Sciatic nerve (tissue), 2 donors: ENCODE measurements around the gene CCNF. TPM values are rescaled to one million over a fixed set of nuclear protein-coding genes. Genes with fewer than 3 reads are reported as not detected.

Experiments used
- ATAC-seq: fragments of 200-7000 bp; cut with Tn5 transposase; one replicate; pipeline ENCODE4 v1.9.1; 2020; ENCODE audit warnings: mild to moderate bottlenecking, moderate library complexity
- DNase-seq: peaks from one replicate; pipeline ENCODE4 v3.0.0-alpha.2; 2020; ENCODE audit warnings: low spot score
- intact Hi-C: fragments of 100-400 bp; cut with DNase I; formaldehyde crosslinking; loops from one replicate; pipeline ENCODE4 v1.14.2; 2022
- total RNA-seq: library from RNA; stranded (reverse); fragmentation: NEBNext Ultra II Directional; extraction: Animal tissue kit (Norgen Biotek cat#: 25700); gene quantifications from one replicate; pipeline ENCODE4 v1.2.1, GENCODE V29; 2021
- donor health status: DM: no; HTN: no; CAD: no.
- donor health status: DM: no; HTN: no; CAD: no.

Gene CCNF
- total RNA-seq, 1 donor from 2014 or later = 1.8 TPM

DNA sequence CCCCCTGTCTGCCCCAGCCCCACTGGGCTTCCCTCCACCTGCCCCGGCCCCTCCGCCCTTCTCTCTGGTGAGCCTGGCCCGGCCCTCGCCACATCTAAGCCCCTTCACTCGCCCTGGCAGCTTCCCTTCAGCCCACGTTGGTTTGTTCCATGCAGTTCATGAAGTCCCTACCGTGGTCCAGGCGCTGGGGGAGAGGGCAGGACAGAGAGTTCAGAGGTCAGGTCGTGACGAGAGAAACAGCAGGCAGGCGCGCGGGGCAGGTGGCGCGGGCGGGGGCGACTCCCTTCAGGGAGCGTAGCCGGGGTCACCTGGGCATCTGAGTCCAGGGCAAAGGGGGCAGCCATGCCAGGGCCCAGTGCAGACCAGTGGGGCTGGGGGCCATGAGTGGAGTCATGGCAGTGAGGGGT lies 21.7 kb downstream of the CCNF start:
- ATAC-seq (no peak), DNase-seq (peak; percentile 57)
- intact Hi-C loops = no loop called here

DNA sequence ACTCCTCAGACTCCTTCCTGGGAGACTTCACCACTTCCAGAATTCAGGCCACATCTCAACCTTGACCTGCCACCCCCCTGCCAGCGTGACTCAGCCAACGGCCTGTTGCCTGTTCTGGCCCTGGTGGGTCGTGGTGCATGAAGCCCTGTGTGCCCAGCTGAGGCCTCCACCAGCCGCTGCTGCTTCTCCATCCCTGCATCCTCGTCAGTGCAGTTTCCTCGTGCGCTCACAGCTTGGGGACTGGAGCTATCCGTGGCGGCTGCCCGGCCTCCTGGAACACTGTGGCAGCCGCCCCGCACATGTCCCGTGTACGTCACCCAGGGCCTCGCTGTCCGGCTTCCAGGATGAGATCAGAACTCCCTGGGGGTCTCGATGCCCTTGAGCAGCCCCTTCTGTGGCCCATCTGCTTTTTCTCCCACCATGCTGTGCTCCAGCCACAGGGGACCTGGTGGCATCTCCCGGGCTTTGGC lies 22.6 kb downstream of the CCNF start:
- DNase-seq (no peak), ATAC-seq (no peak)
- intact Hi-C loops = no loop called here

DNA sequence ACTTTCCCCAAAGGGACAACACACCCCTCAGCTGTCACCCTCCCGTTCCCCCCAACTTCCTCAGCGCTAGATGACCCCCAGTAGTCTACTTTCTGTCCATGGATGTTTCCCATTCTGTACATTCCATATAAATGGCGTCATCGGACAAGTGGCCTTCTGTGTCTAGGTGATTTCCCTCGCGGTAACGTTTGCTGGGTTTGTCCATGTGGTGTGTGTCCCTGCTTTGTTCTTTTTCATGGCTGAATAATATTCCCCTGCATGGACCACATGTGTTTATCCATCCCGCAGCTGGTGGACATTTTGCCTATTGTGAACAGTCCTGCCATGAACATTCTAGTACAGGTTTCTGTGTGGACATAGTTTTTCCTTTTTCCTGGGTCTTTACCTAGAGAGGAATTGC lies 23.4 kb downstream of the CCNF start:
- DNase-seq (no peak), ATAC-seq (no peak)
- intact Hi-C loops = no loop called here

DNA sequence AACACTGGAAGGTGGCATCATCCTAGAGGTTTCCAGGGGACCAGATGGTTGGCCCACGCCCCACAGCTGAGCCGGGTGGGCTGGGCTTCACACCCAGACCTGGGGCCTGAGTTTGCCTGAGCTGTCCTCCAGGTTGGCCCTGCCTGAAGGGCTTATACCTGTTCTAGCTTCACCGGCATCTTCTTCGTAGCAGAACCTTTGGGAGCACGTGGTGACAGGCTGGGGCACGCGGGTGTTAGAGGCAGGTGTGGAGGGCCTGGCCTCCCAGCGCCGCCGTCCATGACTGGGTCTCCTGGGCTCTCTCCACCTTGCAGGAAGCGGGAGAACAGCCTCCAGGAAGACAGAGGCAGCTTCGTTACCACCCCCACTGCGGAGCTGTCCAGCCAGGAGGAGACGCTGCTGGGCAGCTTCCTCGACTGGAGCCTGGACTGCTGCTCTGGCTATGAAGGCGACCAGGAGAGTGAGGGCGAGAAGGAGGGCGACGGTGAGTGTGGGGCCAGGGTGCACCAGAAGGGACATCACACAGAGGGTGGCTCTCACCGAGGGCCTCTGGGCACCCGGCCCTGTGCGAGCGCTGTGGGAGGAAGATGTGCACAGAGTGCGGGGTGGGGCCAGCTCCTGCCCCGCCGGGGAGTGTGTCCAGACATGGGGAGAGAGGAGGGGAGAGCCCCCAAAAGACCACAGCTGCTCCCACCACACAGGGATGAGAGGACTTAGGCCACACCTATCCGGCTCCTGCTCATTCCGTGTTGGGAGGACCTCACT lies 26.0 kb downstream of the CCNF start:
- ATAC-seq (no peak), DNase-seq (no peak)
- intact Hi-C loops = no loop called here

DNA sequence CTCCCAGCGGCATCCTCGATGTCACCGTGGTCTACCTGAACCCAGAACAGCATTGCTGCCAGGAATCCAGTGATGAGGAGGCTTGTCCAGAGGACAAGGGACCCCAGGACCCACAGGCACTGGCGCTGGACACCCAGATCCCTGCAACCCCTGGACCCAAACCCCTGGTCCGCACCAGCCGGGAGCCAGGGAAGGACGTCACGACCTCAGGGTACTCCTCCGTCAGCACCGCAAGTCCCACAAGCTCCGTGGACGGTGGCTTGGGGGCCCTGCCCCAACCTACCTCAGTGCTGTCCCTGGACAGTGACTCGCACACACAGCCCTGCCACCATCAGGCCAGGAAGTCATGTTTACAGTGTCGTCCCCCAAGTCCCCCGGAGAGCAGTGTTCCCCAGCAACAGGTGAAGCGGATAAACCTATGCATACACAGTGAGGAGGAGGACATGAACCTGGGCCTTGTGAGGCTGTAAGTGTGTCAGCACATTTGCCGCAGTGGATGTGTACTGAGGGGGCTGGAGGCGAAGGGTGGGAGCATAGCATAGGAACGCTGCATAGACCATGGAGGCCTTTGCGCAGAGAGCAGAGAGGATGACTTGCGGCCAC lies 27.4 kb downstream of the CCNF start:
- intact Hi-C loops = no loop called here
- DNase-seq = no peak
- no peak for ATAC-seq

DNA sequence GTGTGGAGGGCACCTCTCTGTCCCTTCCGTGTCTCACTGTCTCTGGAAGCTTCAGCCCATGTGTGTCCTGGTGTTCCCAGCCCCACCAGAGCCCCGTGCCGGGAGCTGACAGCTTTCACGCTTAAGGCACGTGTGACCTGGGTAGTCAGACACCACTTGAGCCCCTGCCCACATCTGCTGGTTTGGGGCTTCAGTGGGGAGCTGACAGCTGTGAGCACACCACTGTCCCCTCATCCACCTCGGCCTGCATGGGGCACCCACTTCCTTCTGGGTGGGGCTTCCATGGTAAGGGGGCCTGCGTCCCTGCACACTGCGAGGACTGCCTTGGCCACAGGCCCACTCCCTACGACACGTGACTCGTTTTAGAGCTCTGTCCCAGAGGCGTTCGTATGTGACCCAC lies 28.0 kb downstream of the CCNF start:
- no peak for DNase-seq
- intact Hi-C loops = no loop called here
- ATAC-seq = no peak

DNA sequence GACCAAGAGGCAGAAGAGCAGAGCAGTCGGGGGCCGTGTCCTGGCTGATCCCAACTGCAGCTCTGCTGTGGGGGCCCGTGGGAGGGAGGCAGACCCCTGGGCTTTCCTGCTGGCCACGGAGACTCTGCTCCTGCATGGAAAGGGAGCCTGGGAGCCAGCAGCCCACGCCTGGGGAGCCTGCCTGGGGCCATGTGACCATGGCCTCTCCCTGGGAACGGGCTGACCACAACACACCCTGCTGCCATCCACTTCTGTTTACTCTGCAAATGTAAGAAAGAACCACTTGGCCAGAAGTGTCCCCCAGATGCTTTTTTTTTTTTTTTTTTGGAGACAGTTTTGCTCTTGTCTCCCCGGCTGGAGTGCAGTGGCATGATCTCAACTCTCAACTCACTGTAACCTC lies 28.7 kb downstream of the CCNF start:
- ATAC-seq (no peak), DNase-seq (no peak)
- intact Hi-C loops = no loop called here

DNA sequence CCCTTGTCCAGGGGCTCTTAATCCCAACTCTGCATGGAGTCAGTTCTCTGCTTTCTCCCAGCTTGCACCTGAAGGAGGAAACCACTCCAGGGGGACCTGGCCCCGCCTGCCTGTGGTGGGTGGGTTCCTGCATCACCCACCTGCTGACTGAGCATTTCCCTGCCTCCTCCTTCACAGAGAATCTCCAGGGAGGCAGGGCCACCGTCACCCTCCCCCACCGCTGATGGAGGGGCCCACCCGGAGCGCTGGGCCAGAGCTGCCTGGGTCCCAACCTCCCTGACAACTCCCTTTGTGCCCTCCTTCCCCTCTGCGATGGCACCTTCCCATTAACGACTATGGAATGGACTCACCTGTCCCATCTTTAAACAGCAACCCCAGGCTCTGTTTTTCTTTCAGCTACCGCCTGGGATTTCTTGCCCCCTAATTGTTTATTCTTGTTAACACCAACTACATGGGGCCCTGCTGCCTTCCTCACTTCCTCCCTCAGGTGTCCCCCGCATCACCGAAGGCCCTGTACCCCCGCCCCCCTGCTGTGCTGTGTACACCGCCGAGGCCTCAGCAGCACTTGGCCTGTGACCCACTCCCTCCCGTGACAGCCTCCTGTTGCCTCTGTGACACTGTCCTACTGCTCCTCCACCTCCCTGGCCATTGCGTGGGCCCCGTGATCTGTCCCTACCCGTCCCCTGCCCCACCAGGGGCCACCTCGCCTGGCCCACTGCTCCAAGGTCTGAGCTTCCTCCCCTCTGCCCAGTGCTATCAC lies 29.8 kb downstream of the CCNF start:
- ATAC-seq = peak; percentile 19
- intact Hi-C loops = no loop called here
- DNase-seq = no peak

DNA sequence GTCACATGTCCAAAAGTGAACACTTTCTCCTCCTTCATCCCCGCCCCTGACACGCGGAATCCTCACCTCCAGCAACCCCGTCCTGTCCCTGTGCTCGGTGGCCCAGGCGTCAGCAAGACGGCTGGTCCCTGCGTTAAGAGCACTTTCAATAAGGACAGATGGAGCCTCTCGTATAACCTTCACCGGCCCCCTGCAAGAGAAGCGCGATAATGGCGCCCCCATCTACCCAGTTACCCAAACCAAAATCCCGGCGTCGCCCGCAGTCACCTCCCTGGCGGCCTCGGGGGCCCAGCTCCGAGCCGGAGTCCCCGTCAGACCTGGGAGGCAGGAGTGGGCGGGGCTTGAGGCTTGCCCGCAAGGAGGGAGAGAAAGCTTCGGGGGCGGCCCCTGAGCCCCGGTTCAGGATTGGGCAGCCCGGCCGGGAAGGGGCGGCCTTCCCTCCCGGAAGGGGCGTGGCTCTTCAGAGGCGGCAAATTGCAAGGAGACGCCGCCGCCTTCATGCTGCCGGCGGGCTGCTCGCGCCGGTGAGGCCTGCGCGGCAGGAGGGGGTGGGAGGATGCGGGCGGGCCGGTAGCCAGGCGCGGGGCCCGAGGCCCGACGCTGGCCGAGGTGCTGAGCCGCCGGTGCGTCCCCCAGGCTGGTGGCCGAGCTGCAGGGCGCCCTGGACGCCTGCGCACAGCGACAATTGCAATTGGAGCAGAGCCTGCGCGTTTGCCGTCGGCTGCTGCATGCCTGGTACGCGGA lies 30.6 kb downstream of the CCNF start, which contains the start of gene TEDC2:
TEDC2 (plus strand) TSS at position 463 of the 744 bp plus-strand sequence; CDS start at position 499, 36 bp downstream.
- DNase-seq = peak; percentile 98
- intact Hi-C loops = no loop called here
- ATAC-seq = peak; percentile 98

DNA sequence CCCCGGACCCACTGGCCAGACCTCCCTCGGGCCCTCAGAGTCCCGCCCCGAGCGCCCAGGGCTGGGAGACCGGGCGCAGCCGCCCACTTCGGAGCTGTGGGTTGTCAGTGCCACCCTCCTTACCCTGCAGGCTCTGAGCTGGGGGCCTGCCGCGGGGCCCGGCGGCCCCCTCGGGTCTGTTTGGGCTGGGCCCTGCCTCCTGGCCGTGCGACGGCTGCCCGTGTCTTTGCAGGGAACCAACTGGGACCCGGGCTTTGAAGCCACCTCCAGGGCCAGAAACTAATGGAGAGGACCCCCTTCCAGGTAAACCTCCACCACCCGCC lies 31.1 kb downstream of the CCNF start:
- DNase-seq = no peak
- ATAC-seq = no peak
- intact Hi-C loops = no loop called here

DNA sequence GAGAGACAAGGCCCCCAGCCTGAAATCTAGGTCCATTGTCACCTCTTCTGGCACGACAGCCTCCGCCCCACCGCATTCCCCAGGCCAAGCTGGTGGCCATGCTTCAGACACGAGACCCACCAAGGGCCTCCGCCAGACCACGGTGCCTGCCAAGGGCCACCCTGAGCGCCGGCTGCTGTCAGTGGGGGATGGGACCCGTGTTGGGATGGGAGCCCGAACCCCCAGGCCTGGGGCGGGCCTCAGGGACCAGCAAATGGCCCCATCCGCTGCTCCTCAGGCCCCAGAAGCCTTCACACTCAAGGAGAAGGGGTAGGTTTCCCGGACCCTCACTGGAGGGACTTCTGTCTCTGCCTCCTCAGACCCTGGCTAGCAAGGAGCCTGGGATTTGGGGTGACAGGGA lies 31.7 kb downstream of the CCNF start:
- intact Hi-C loops = no loop called here
- no peak for ATAC-seq
- no peak for DNase-seq

DNA sequence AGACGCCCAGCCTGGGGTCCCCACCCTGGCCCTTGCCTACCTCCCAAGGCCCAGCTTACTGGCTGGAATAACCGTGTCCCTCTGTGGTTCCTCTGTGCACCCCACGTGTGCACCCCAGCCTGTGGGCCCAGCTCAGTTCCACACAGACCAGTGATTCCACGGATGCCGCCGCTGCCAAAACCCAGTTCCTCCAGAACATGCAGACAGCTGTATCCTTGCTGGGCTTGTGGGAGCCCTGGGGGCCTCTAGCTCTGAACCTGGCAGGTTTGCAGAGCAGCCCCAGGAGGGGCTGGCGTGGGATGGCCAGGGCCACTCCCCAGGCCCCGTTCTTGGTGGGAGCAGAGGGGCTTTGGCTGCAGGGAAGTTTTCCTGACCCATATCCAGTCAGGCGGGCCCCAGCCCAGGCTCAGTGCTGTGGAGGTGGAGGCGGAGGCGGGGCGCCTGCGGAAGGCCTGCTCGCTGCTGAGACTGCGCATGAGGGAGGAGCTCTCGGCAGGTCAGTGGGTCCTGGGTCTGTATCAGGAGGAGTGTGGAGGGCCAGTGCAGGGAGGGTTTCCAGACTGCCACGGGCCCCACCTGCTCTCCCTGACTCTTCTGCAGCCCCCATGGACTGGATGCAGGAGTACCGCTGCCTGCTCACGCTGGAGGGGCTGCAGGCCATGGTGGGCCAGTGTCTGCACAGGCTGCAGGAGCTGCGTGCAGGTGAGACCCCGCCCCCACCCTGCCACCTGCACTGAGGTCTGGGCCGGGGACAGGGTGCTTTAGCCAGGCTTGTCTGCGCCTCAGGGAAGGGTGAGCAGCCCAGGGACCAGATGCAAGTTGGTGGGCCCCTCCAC lies 33.0 kb downstream of the CCNF start:
- DNase-seq = no peak
- intact Hi-C loops = no loop called here
- no peak for ATAC-seq

DNA sequence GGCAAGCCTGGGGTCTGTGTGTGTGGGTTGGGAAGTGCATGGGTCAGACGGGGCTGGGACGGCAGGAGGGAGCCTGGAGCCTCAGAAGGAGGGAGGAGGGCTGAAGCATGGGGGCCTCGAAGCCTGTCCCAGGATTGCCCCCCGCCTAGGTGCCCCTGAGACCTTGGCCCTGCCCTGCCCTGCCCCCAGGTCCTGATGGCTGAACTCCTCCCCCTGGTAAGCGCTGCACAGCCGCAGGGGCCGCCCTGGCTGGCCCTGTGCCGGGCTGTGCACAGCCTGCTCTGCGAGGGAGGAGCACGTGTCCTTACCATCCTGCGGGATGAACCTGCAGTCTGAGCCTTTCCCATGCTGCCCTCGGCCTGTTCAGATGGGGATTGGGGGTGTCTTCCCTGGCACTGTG lies 35.1 kb downstream of the CCNF start:
- intact Hi-C loops = no loop called here
- no peak for DNase-seq
- ATAC-seq = no peak

DNA sequence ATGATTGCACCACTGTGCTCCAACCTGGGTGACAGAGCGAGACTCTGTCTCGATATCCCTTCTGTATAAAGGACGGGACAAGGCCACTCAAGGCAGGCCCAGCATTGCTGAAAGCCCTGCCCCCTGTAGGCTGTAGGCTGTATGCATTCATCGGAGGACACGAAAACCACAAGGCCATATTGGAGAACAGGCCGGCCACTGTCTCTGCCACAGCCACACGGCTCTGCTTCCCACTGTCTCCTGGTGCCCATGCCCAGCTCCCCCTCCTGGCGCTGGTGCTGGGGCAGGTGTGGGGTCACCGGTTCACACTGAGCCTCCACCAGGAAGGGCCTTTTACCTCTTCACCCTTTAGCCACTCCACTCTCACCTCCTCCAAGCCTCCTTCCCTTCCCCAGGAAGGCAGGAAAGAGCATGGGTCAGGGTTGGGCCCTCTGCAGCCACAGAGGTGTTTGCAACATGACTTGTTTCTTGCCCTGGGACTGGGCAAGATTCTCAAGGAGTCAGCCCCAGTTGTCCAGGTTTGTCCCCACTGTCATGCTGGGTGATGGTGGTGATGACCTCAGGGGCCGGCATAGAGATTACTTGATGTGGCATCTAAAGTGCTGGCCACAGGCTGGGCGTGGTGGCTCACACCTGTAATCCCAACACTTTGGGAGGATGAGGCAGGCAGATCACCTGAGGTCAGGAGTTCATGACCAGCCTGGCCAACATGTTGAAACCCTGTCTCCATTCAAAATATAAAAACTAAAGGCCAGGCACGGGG lies 36.6 kb downstream of the CCNF start:
- DNase-seq = no peak
- intact Hi-C loops = no loop called here
- ATAC-seq = no peak

DNA sequence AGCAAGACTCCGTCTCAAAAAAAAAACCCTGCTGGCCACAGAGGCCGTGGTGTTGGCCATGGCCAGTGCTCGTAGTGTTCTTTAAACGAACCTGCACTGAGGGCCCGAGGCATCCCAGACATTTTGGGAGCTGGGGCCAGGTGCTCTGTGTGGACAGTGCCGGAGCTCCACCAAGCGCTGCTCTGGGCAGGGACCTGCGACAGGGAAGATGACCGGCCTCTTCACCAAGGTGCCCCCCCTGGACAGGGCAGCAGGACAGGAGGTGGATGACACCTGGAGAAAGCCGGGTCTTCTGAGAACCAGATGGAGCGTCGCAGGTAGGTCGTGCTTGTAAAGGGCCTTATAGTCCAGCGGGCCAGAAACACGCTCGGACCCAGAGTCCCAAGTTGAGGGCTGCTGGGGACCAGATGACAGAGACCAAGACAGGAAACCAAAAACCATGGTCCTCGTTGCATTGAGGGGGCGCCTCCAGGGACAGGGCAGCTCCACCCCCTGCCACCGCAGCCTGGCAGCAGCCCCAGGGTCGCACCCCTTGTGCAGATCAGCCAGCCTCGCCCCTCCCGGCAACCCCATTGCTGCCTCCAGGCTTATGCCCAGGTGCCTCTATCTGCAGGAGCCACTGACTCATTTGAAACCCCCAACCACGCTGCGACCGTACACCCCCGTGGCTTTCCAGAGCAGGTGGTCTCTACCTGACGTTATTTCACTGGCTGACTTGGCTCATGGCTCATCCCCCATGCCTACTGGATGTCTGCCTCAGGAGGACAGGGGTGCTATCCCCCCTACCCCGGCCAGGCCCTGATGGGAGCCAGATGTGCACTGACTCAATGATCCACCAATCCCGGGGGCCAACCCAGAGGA lies 37.6 kb downstream of the CCNF start:
- DNase-seq (no peak), ATAC-seq (no peak)
- intact Hi-C loops = no loop called here

DNA sequence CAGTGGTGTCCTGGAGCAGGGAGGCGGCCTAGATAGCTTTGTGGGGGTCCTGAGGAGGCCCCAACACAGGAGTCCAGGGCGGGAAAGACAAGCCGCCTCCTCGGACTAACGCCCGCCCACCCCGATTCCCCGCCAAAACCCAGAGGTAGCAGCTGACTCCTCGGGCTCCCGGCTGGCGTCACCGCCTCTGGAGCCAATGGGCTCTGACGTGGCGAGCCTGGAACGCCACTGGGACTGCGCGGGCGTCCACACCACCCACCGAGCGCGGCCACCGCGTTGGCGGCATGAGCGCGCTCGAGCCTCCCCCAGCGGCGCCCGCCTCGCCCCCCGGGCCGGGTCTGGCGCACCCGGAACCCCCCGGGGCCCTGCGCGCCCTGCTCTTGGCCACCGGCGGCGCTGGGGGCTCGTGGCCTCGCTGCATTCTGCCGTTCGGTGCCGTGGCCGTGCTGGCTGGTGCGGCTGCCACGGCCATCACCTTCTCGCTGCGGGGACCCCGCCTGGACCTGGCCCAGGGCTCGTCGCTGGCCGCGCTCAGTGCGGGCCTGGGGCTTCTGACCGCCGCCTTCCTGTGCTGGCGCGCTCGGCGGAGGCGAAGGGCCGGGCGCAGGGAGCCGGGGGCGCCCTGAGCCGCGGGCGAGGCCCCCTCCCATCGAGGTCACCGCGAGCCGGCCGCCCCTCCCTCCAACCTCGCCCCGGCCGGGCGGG lies 38.4 kb downstream of the CCNF start:
- DNase-seq = peak; percentile 87
- intact Hi-C loops = no loop called here
- peak; percentile 92 for ATAC-seq
